NOMO-1 treated with dmso at 0.1 percent for 144 hours (cell line): ENCODE data around the gene AK8.
A peak's percentile ranks its signal among the peaks of the same experiment; 100 is the strongest.

ENCODE experiments used
- DNase-seq: peaks from one replicate; lab custom pipeline; 2025; ENCODE audit not compliant: unreplicated experiment; lab: John Stamatoyannopoulos, UW

Gene AK8, protein sequence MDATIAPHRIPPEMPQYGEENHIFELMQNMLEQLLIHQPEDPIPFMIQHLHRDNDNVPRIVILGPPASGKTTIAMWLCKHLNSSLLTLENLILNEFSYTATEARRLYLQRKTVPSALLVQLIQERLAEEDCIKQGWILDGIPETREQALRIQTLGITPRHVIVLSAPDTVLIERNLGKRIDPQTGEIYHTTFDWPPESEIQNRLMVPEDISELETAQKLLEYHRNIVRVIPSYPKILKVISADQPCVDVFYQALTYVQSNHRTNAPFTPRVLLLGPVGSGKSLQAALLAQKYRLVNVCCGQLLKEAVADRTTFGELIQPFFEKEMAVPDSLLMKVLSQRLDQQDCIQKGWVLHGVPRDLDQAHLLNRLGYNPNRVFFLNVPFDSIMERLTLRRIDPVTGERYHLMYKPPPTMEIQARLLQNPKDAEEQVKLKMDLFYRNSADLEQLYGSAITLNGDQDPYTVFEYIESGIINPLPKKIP

DNA sequence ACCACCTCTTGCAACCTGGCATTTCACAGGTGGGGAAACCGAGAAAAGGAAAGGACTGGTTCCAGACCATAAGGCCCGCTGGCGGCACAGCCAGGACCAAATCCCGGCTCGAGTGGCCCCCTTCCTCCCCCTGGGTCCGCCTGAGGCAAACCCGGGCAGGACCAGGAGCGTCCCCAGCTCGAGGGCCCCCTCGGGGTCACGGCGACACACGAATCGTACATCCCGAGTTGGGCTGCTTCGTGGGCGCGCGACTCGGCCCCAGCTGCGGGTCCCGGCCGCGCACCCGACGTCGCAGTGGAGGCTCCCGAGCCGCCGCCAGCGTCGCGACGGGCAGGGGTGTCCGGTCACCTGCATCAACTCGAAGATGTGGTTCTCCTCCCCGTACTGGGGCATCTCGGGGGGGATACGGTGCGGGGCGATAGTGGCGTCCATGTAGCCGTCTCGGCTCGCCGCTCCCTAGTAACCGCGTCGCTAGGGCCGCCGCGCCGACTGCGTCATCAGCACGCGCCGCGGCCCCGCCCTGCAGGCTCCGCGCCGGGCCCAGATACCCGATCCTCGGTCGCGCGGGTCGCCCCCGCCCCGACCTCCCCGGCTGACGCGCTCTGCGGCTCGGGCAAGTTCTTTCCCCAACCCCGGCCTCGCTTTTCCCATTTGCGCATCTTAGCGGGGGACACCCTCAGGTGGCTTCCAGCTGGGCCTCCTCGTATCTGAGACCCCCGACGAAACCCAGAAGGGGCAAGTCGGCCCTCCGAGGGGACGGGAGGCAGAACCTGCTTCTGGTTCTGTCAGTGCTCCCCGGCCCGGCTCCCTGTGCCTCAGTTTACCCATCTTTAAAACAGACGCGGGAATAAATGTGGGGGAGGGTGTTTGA is at the start of gene AK8:
Gene AK8, minus strand, starts transcription at position 461 of the 871 bp plus-strand sequence. Its CDS starts 29 bp downstream, at position 432.
- peak; percentile 54 for DNase-seq

DNA sequence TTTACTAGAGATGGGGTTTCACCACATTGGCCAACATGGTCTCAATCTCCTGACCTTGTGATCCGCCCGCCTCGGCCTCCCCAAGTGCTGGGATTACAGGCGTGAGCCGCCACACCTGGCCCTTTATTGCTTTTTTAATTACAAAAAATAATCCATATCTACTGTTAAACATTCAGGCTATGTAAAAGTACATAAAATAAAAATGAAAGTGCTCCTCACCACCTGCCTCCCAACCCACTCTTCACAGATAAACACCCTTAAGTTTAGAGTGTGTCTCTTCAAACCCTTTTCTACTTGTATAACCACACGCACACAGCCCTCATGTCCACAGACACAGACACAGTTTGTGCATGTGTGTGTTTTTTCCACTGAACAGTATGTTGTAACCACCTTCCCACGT is 49.6 kb upstream of the AK8 start:
- DNase-seq: no peak

DNA sequence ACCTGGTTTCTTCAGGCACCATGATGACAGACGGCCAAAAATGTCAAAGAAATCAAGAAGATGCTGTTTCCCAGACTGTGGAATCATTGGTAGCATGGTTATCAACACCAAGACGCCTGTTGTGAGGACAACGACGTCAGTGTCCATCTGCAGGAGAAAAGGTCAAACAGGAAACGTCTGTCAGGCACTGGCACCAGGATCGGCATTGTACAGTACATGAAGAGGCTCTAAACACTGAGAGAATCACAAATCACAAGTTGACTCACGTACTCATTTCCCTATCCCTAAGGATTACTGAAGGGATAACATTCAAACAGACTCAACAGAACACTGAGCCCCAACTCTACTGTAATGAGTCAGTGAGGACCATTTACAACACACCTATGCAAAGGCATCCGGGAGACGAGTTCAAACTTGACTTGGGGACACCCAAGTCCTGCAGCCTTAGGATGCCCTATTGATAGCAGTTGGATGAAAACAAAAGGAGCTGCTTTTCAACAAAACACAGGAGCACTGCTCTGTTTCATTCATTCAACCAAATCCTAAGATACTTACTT is 45.3 kb upstream of the AK8 start:
- DNase-seq: no peak

DNA sequence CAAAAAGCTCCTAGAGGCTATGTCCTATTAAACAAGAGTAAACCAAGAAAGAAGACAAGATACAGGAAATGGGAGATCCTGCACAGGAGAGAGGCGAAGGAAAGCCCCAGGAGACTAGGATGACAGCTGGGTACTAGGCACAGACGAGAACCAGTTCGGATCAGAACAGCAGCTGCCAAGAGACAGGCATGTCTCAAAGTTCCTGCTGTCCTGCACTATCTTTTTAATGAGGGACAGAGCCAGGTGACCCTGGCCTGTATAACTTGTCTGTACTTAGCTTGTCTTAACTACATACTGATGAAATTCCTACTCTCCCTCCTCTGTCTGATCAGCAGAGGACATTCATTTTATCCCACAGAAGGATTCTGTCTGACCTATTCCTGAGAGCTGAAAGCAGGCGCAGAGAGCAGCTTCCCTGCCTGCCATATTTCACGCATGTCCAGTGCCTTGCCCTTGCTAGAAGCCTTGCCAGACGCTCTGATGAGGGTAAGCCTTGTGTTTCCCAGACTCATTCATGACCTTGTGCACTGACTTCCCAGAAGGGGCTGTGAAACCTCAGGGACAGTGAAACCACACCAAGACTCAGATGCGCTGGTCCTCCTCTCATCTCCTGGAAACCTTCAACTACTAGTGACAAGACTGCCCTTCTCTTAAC is 41.7 kb upstream of the AK8 start:
- no peak for DNase-seq

DNA sequence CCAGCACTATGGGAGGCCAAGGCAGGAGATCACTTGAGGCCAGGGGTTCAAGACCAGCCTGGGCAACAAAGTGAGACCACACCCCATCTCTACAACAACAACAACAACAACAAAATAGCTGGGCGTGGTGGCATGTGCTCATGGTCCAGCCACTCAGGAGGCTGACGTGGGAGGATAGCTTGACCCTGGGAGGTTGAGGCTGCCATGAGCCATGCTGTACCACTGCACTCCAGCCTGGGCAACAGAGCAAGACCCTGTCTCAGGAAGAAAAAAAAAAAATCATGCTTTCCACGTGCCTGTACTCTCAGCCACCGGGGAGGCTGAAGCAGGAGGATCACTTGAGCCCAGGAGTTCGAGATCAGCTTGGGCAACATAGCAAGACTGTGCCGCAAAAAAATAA is 36.8 kb upstream of the AK8 start:
- no peak for DNase-seq

DNA sequence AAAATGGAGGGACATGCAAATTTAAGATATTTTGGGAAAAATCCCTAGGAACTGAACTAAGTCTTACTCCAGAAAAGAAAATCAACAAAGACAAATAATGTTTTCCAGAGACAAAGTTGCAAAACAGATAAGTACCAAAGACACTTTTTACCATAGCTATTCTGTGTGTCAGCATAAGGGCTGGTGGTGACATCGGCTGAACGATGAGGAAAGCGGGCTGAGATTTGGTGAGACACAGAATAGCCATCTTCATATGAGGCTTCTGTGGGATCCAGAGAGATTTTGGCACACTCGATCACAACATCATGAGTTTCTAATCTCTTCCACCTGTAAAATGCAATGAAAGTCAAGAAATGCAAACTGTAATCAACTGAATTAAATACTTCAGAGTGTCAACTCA is 34.0 kb upstream of the AK8 start:
- no peak for DNase-seq

DNA sequence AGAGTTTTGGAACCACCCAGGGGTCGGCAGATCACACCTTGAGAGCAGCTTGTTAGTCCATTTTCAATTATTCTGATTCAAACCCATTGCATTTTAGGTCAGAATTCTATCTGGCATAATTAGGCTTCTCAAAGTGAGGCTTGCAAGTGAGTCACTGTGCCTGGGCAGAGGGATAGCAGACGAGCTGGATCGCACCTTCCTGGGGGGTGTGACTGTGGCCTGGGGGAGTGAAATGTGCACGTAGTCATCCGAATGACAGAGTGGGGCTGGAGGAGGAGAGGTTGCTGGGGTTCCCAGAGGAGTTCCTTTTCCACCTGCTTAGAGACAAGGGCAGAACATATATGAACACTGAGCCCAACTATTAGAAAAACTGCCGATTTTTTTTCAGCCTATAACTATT is 32.3 kb upstream of the AK8 start:
- no peak for DNase-seq

DNA sequence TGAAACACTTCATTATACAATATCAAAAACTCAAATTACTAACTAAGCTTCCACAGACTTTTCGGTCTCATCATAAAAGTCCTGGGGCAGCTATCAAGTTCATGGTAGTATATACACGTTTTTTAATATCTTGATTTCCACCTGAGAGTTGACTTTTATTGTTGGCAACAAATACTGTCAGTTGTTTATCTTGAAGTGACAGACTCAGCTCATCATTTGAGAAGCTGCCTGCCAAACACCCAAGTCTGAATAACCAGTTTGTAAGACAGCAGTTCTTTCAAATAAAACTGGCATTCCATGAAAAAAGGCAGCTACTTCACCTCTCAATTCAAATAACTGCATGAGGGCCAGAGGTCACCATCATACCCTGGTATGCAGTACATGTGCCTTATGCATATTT is 31.2 kb upstream of the AK8 start:
- no peak for DNase-seq

DNA sequence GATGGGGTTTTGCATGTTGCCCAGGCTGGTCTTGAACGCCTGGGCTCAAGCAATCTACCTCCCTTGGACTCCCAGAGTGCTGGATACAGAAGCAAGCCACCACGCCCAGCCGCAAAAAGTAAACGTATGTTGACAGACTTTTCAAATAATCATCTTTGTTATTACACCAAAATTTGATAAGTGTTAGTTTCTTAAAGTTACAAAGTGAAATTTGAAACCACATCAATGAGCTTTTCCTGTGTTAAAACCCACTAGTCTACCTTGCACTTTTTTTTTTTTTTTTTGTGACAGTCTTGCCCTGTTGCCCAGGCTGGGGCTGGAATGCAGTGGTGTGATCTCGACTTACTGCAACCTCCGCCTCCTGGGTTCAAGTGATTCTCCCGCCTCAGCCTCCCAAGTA is 30.6 kb upstream of the AK8 start:
- DNase-seq: no peak

DNA sequence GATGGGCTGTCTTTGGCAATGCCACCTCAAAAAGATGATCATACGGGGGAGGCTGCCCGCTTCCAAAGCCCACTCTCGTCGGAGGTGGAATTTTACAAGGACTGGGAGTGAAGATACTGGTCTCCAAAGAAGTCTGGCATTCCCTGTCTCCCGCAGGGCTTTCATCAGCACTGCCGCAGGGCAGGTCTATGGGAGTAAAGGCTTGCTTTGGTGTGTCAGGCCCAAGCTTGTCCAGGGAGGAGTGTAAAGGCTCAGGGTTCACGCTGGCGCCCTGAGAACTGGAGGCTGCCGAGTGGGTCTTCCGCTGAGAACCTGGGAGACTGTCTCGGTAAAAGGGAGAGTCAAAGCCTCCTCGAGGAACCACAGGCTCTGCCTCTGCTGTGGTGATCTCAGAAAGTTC is 27.6 kb upstream of the AK8 start:
- no peak for DNase-seq

DNA sequence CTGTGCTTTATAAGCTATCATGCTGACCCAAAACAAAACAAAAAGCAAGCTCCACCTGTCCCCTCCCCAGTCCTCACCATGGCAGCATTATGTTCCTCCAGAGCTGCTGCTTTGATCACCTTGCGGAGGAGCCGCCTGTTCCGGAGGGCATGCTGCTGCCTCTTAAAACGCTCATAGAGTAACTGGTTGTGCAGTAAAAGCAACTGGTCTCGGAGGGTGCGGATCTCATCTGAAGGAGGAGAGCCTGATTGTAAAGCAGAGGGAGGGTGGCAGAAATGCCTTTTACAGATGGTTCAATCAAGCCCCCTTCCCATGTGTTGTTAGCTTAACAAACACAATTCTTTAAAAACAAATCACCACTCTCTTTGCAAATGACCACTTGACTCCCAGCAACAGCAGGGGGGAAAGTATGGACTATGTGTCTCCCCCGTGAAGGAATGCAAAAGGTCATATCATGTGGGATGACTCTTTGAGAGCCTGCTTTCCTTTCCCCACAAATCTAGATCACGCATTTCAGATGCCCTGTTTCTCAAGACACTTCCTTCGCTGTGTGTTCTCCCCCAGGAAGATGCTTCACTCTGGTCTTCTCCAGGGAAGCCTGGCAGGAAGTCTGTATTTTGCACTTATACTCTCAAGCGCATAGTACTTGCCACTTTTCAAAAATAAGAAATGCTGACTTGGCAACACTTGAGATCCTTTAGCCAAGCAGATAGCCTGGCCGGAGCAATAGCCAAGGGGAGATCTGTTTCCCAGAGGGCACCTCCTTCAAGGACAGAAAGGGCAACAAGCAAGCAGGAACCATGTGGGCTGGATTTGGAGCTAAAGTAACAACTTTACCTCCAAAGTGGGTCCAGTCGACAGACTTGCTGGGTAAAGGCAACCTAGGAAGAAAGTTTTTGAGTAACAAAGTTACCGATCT is 25.7 kb upstream of the AK8 start:
- DNase-seq: no peak

DNA sequence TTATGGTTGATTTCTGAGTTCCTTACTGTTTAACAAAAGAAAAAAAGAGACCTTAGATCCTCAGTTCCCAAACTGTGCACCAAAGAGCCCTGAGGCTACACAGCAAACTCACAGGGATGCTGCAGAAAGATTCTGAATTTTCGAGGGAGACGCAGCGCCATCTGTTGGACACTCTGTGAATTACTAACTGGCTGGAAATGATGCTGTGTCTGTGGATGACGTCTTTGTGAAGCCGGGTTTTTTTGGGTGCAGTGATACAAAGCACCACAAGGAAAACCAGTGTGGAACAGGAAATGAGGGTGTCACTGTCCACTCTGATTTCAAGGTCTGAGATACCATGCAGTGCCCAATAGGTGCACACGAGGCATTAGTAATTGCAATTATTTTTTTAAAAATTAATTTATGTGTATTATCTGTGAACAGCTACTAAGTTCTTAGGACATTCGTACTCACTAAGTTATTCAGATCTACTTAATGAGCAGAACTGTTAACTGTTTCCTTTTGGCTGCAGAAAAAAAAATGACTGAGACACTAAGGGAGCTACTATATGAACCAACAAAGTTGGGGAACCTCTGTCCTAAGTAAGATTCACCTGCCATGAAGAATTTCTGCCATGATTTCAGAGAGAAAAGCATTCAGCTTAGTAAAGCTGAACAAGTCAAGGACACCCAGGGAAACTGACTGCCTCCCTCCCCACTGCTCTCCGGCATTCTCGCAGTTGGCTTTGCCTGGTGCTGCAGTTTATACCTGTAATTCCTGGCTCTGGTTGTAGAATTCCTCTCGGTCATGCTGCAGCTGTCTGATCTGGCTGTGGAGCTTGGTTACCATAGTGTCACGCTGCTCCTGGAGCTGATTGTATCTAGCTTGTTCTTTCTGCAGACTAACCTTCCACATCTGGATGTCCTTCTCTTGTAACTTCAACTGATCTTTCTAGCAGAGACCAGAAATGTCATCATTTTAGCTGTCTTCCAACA is 24.1 kb upstream of the AK8 start:
- peak; percentile 6 for DNase-seq

DNA sequence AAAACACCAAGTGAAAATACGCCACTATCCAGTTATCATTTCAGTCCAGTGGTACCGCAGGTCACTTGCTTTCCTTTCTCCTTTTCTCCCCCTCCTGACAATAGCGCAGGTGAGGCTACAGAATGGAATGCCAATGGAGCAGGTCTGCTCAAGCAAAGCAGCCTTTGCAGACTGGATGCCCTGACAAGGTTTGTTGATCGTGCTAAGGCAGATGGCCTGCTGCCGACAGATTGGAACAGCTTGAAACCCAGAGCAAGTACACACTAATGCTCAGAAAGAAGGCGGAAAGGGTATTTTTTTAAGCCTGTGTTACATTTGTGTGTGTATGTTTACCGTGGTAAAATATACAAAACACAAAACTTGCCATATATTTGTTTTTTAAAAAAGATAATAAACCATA is 20.0 kb upstream of the AK8 start:
- DNase-seq: no peak

DNA sequence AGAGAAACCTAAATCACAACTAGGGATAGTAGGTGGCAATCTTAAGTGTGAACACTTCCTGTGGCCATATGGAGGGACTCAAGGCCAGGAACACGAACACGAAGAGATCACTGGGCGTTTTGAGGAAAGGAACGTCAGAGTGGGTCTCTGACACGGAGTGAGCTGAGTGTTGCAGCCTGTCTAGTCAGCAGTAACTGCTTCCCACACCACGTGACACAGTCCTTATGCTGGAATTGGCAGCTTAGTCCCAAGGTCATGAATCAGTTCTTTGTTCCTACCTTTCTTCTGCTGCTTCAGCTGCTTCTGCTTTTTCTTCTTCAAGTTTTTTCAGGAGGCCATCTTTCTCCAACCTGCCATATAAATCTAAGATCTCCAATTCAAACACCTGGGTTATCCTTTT is 18.8 kb upstream of the AK8 start:
- no peak for DNase-seq

DNA sequence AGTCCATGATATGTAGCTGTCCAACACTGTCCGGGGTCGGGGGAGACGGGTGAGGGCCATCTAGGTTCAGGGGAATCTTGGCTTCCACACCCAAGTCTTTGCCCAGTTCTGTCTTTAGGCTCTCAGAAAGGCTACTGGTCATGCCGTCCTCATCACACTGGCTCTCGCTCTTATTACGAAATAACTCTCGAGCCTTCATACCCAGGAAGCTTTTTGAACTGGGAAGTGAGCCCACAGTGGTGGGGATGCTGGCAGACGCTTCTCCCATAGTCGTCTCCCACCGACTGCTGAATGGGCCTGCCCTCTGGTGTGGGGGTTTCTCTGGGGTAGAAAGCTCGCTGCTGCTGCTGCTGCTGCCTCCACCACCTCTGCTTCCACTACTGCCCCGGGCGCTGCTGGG is 18.2 kb upstream of the AK8 start:
- no peak for DNase-seq

DNA sequence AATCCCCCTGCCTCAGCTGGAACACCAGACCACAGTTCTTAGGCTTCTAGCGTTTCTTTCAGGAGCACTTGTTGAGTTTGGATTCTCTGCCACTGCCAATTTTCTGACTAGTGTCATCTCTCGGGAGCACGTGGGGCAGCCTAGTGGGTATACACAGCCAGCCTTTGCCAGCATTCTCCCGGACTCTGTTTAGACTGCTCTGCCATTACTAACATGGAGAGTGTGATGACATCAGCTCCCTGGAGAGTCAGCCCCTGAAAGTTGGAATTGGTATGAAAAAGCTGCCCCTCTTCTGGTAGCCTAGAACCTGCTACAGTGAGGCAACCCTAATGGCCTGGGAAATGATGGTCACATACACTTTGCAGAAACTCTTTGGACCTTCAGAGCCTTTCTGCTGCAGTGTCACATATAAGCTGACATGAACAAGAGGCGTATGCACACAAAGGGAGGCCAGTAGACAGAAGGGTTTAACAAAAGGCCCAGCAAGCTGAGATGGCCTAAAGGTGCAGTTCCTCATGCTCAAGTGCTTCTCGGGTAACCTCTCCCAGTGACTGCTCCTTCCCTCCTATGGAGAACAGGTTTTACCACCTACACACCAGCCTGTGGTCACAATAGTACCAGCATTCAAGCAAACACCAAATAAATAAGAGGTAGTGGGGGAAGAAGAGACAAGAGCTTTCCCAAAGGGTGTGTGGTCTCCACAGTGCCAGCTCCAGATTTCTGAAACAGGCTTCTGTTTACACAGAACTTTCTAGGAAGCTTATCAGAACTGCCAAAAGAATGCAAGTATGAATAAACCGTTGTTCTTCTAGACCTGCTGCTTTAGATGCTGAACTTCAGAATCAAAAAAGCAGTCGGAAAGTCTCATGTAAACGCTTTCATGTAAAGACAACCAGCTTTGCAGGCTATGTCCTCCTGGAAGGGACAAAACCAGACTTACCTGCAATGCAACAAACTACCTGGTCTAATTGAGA is 17.1 kb upstream of the AK8 start:
- DNase-seq: no peak

DNA sequence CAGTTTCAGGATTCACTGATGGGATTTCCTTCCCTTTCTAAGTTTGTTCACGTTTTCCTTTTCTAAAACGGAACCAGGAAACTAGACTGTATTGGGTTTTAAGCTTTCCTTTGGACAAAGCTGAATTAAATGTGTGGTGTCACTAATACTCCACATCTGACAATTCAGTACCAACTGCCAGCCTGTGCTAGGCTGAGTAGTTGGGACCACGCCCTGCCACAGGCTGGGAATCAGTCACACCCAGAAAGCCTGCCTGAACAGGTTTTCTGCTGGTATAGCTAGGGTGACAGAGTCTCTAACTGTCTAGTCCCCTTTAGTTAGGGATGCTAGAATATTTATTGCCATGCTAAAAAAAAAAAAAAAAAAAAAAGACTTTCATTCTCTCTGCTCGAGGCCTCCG is 16.3 kb upstream of the AK8 start:
- DNase-seq: no peak

DNA sequence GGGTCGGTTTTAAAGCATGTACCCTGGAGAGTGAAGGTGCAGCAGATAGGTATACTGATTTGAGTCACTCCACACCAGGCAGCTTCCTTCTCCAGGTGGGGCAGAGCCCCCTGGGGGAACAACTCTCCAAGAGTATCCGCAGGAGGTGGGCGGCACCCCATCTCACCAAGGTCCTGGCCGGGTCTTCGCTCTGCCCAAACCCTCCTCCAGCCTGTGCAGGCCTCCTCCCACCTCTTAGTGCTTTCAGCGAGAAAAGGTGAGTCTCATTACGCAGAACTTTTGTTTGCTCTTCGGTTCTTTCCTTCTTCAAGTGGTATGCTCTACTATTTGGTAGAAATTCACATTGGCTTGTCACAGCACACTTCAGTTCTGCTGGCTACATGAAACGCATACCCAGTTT is 14.3 kb upstream of the AK8 start:
- DNase-seq: no peak
